OCI-LY7 (cell line): Measurements from ENCODE around the gene TGM6. TPM values are rescaled to one million over a fixed set of nuclear protein-coding genes. Genes with fewer than 3 reads are reported as not detected.

Experiments
- BruUV-seq: library from RNA; stranded (reverse); fragments of 400-500 nt; replicated peaks from 2 replicates; lab custom pipeline; 2021; lab: Mats Ljungman, UMichigan
- CTCF ChIA-PET: fragments of 300-600 bp; sonication (Branson Sonifier 250); formaldehyde crosslinking; loops from one replicate; lab custom pipeline; 2022; ENCODE audit warnings: antibody characterized with exemption; ENCODE audit not compliant: unreplicated experiment; lab: Charles Lee
- POLR2A ChIA-PET: fragments of 300-600 bp; sonication (Branson Sonifier 250); formaldehyde crosslinking; loops from one replicate; lab custom pipeline; 2022; ENCODE audit warnings: antibody characterized with exemption; lab: Charles Lee
- DNase-seq: peaks from one replicate; pipeline ENCODE4 v3.0.0-alpha.2; 2015; ENCODE audit warnings: low spot score
- H2AFZ ChIP-seq: fragments of 200-600 bp; sonication (generic), shearing (Covaris generic); 2 replicates; pipeline ENCODE4 v1.6.1; 2014; ENCODE audit warnings: mild to moderate bottlenecking, antibody characterized with exemption, low read length, moderate library complexity
- H3K27ac ChIP-seq: fragments of 200-600 bp; sonication (generic); 2 replicates; pipeline ENCODE4 v1.5.1; 2014; ENCODE audit warnings: mixed run types, low read depth, mild to moderate bottlenecking, moderate library complexity, low read length, inconsistent platforms; ENCODE audit not compliant: poor library complexity, severe bottlenecking
- H3K36me3 ChIP-seq: fragments of 200-600 bp; sonication (generic); 2 replicates; pipeline ENCODE4 v1.6.1; 2014; ENCODE audit warnings: mild to moderate bottlenecking, antibody characterized with exemption, low read length, moderate library complexity, mixed read lengths; ENCODE audit not compliant: insufficient read depth
- H3K4me1 ChIP-seq: fragments of 200-600 bp; sonication (generic); 2 replicates; pipeline ENCODE4 v1.5.1; 2014; ENCODE audit warnings: mild to moderate bottlenecking, low read length; ENCODE audit not compliant: insufficient read depth, poor library complexity, severe bottlenecking
- H3K4me2 ChIP-seq: fragments of 200-600 bp; sonication (generic); 2 replicates; pipeline ENCODE4 v1.6.1; 2014; ENCODE audit warnings: mild to moderate bottlenecking, low read length
- H3K4me3 ChIP-seq: fragments of 200-600 bp; sonication (generic); 2 replicates; pipeline ENCODE4 v1.5.1; 2014; ENCODE audit warnings: mild to moderate bottlenecking, low read depth, low read length; ENCODE audit not compliant: poor library complexity, severe bottlenecking
- H3K79me2 ChIP-seq: fragments of 200-600 bp; sonication (generic); 2 replicates; pipeline ENCODE4 v1.6.1; 2016; ENCODE audit warnings: low read depth, mild to moderate bottlenecking, low read length, moderate library complexity, mixed read lengths; ENCODE audit not compliant: insufficient read depth
- H3K9me2 ChIP-seq: fragments of 200-600 bp; sonication (generic); 2 replicates; pipeline ENCODE4 v1.6.1; 2016; ENCODE audit warnings: mild to moderate bottlenecking, low read length, mixed read lengths; ENCODE audit not compliant: insufficient read depth
- H3K9me3 ChIP-seq: fragments of 200-600 bp; sonication (generic); 2 replicates; pipeline ENCODE4 v1.6.1; 2014; ENCODE audit warnings: mild to moderate bottlenecking, mixed run types, low read length, mixed read lengths
- H4K20me1 ChIP-seq: fragments of 200-600 bp; sonication (generic); 2 replicates; pipeline ENCODE4 v1.6.1; 2014; ENCODE audit warnings: mild to moderate bottlenecking, antibody characterized with exemption, low read length, moderate library complexity, mixed read lengths; ENCODE audit not compliant: insufficient read depth
- CTCF ChIP-seq: fragments of 200-600 bp; sonication (generic); conservative IDR thresholded peaks from 2 replicates; pipeline ENCODE4 v1.5.1; 2014; ENCODE audit warnings: mild to moderate bottlenecking, antibody characterized with exemption, low read length, moderate library complexity, mixed read lengths
- EZH2phosphoT487 ChIP-seq: fragments of 200-600 bp; sonication (generic); IDR thresholded peaks from 2 replicates; pipeline ENCODE4 v1.6.1; 2018; ENCODE audit warnings: low read depth, borderline replicate concordance, mild to moderate bottlenecking, mixed run types, antibody characterized with exemption, low read length, moderate library complexity, mixed read lengths
- intact Hi-C: fragments of 100-400 bp; cut with micrococcal nuclease; formaldehyde crosslinking; loops from one replicate; pipeline ENCODE4 v1.10.0; 2022; ENCODE audit not compliant: unreplicated experiment
- total RNA-seq, 2 experiments: library from RNA; depleted of rRNA in 1 of 2; stranded (reverse); fragments of >200 nt in 1 of 2; shearing (Covaris generic) in 1 of 2; gene quantifications; 2 replicates each; pipeline ENCODE4 v1.2.3, GENCODE V29; 2014 to 2022

Gene TGM6
- total RNA-seq, 2 experiments from 2014 or later, result not detected

GRCh38 chr20:2462484-2462883 lies 81.8 kb downstream of the TGM6 start:
- ChIA-PET POLR2A (interaction anchor here (0.6 kb wide), 1 partner anchor 92 kb away, joined by 4 read pairs; no protein-coding TSS in a partner anchor), CTCF (no interaction called here)
- TF ChIP-seq EZH2phosphoT487 (no peak), CTCF (no peak)
- H3K9me2 ChIP-seq, result no peaks in the 10 kb centered on the region
- H4K20me1 ChIP-seq, result peaks cover 24% of the 10 kb centered on the region
- DNase-seq, result no peak
- no TSS peak for BruUV-seq
- H3K4me2 ChIP-seq, result no peak overlapping the region
- no peak overlapping the region for H3K27ac ChIP-seq
- H3K79me2 ChIP-seq, result peaks cover 31% of the 10 kb centered on the region
- H3K36me3 ChIP-seq, result peaks cover 100% of the 10 kb centered on the region
- intact Hi-C loops, result no loop called here
- H2AFZ ChIP-seq, result no peak overlapping the region
- H3K4me1 ChIP-seq, result no peaks in the 10 kb centered on the region
- no peaks in the 10 kb centered on the region for H3K9me3 ChIP-seq
- H3K4me3 ChIP-seq, result no peak overlapping the region

- Histone ChIP-seq H3K27ac (no peak overlapping the region), H4K20me1 (peaks cover 37% of the 10 kb centered on the region), H3K4me2 (no peak overlapping the region), H3K9me3 (no peaks in the 10 kb centered on the region), H2AFZ (no peak overlapping the region), H3K4me1 (peaks cover 12% of the 10 kb centered on the region), H3K4me3 (no peak overlapping the region), H3K79me2 (peaks cover 44% of the 10 kb centered on the region), H3K9me2 (no peaks in the 10 kb centered on the region), H3K36me3 (peaks cover 100% of the 10 kb centered on the region)
- no TSS peak for BruUV-seq
- no peak for DNase-seq
- ChIA-PET CTCF (no interaction called here), POLR2A (no interaction called here)
- intact Hi-C loops, result no loop called here
- TF ChIP-seq EZH2phosphoT487 (no peak), CTCF (no peak)
Observed at GRCh38 chr20:2463616-2464365, 83.1 kb downstream of the TGM6 start.

- POLR2A ChIA-PET, result no interaction called here
- H4K20me1 ChIP-seq, result peaks cover 47% of the 10 kb centered on the region
- no peak overlapping the region for H3K27ac ChIP-seq
Observed at GRCh38 chr20:2465100-2465499, 84.4 kb downstream of the TGM6 start.

More at GRCh38 chr20:2465100-2465499, 84.4 kb downstream of the TGM6 start:
- CTCF ChIA-PET, result no interaction called here
- Histone ChIP-seq H3K36me3 (peaks cover 100% of the 10 kb centered on the region), H2AFZ (no peak overlapping the region), H3K4me1 (peaks cover 16% of the 10 kb centered on the region), H3K4me3 (no peak overlapping the region), H3K4me2 (no peak overlapping the region), H3K79me2 (peaks cover 57% of the 10 kb centered on the region), H3K9me3 (no peaks in the 10 kb centered on the region), H3K9me2 (no peaks in the 10 kb centered on the region)
- BruUV-seq, result no TSS peak
- intact Hi-C loops, result no loop called here
- no peak for DNase-seq
- TF ChIP-seq CTCF (no peak), EZH2phosphoT487 (no peak)
